Sigmoid colon (tissue), 4 donors: Measurements from ENCODE around the gene KLHL2.

Experiments used
- EP300 ChIP-seq, 4 donors: sonication (generic); formaldehyde crosslinking; IDR thresholded peaks; one replicate each; pipeline ENCODE4 v1.6.1; 2017; ENCODE audit warnings: antibody characterized with exemption in 4 of 4
- POLR2A ChIP-seq, 2 donors: fragments of 450-650 bp; IDR thresholded peaks; one replicate each; pipeline ENCODE4 v1.6.1; 2016; ENCODE audit warnings: antibody characterized with exemption in 2 of 2, mild to moderate bottlenecking in 2 of 2, moderate library complexity in 2 of 2
- POLR2AphosphoS5 ChIP-seq, 4 donors: sonication (generic); formaldehyde crosslinking; IDR thresholded peaks; one replicate each; pipeline ENCODE4 v1.6.1; 2017; ENCODE audit warnings: antibody characterized with exemption in 4 of 4
- TF ChIP-seq, protein P1 (sequence below), 4 experiments: fragments of 450-650 bp in 3 of 4; fragments of 200-600 bp in 1 of 4; IDR thresholded peaks; one replicate each; pipeline ENCODE4 v1.5.1; 2016 to 2019; ENCODE audit warnings: antibody characterized with exemption in 4 of 4, mild to moderate bottlenecking in 3 of 4, moderate library complexity in 2 of 4

GRCh38 chr4:165191348-165191656 lies 16.1 kb upstream of the KLHL2 start:
- TF ChIP-seq, protein P1, sequence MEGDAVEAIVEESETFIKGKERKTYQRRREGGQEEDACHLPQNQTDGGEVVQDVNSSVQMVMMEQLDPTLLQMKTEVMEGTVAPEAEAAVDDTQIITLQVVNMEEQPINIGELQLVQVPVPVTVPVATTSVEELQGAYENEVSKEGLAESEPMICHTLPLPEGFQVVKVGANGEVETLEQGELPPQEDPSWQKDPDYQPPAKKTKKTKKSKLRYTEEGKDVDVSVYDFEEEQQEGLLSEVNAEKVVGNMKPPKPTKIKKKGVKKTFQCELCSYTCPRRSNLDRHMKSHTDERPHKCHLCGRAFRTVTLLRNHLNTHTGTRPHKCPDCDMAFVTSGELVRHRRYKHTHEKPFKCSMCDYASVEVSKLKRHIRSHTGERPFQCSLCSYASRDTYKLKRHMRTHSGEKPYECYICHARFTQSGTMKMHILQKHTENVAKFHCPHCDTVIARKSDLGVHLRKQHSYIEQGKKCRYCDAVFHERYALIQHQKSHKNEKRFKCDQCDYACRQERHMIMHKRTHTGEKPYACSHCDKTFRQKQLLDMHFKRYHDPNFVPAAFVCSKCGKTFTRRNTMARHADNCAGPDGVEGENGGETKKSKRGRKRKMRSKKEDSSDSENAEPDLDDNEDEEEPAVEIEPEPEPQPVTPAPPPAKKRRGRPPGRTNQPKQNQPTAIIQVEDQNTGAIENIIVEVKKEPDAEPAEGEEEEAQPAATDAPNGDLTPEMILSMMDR (IDR thresholded peaks at IDR 0.05) = no peak
- no peak for TF ChIP-seq POLR2A (IDR thresholded peaks at IDR 0.05)
- no peak for TF ChIP-seq EP300 (IDR thresholded peaks at IDR 0.05)
- TF ChIP-seq POLR2AphosphoS5 (IDR thresholded peaks at IDR 0.05) = no peak
